ENCODE measurements around the gene PPIG. TPM values are rescaled to one million over a fixed set of nuclear protein-coding genes. Genes with fewer than 3 reads are reported as not detected.
"Not testable (repeated sequence)": the region's sequence is repeated elsewhere in the genome, so short reads cannot be mapped to it uniquely, and the experiment has no call there.

The PPIG gene
- total RNA-seq, 1 donor from 2014 or later, result 33.7 TPM

DNA sequence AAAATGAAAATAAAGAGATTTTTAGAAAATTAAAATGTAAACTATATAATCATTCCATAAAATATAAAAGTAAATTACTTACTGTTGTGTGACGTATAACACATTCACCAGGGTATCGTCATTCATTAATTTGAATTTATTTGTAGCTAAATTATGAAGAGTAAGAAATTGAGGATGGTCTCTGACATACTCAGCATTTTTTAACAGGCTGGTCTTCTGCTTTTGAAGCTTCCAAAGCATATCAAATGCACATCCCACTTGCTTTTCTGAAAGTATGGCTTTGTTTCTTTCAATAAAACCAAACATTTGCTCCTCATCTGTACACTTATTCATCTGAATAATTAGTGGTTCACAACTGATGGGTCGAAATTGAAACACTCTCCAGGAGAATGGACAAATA, 12.6 kb upstream of the PPIG start:
- H3K36me3 Mint-ChIP-seq (ENCODE audit: unreplicated experiment), result no peaks in the 10 kb centered on the region
- DNase-seq, result no peak
- H3K27me3 Mint-ChIP-seq (ENCODE audit: unreplicated experiment), result peaks cover 4% of the 10 kb centered on the region
- no peak overlapping the region for H3K27ac Mint-ChIP-seq (ENCODE audit: unreplicated experiment)
- TF ChIP-seq, protein P1, sequence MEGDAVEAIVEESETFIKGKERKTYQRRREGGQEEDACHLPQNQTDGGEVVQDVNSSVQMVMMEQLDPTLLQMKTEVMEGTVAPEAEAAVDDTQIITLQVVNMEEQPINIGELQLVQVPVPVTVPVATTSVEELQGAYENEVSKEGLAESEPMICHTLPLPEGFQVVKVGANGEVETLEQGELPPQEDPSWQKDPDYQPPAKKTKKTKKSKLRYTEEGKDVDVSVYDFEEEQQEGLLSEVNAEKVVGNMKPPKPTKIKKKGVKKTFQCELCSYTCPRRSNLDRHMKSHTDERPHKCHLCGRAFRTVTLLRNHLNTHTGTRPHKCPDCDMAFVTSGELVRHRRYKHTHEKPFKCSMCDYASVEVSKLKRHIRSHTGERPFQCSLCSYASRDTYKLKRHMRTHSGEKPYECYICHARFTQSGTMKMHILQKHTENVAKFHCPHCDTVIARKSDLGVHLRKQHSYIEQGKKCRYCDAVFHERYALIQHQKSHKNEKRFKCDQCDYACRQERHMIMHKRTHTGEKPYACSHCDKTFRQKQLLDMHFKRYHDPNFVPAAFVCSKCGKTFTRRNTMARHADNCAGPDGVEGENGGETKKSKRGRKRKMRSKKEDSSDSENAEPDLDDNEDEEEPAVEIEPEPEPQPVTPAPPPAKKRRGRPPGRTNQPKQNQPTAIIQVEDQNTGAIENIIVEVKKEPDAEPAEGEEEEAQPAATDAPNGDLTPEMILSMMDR (IDR thresholded peaks at IDR 0.05; ENCODE audit: partially characterized antibody, unreplicated experiment), result no peak
- peaks cover 5% of the 10 kb centered on the region for H3K4me1 Mint-ChIP-seq (ENCODE audit: low read depth, unreplicated experiment)
- peak overlapping the region; percentile 15 for H3K4me3 Mint-ChIP-seq (ENCODE audit: unreplicated experiment)
- H3K9me3 Mint-ChIP-seq (ENCODE audit: unreplicated experiment), result peaks cover 6% of the 10 kb centered on the region

DNA sequence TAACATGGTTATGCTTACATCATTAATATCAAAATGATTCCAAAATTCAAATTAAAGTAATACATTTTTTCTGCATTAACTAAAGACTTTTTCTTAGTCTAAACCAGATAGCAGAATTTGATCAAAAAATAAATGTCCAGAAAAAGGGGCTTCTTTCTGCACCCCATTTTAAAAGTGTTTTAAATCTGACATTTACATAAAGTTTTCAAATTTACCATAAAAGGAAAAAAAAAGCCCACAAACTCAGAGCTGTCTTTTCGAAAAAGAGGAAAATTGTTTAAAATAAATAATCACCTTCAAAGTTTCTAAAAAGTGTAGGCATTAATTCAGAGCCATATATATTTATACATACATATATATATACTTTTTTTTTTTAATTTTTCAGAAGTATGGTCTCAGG, 12.0 kb upstream of the PPIG start:
- Mint-ChIP-seq H3K4me3 (ENCODE audit: unreplicated experiment) (no peak overlapping the region), H3K36me3 (ENCODE audit: unreplicated experiment) (no peaks in the 10 kb centered on the region), H3K9me3 (ENCODE audit: unreplicated experiment) (peaks cover 7% of the 10 kb centered on the region), H3K27ac (ENCODE audit: unreplicated experiment) (no peak overlapping the region), H3K27me3 (ENCODE audit: unreplicated experiment) (peaks cover 4% of the 10 kb centered on the region), H3K4me1 (ENCODE audit: low read depth, unreplicated experiment) (peaks cover 5% of the 10 kb centered on the region)
- no peak for DNase-seq
- TF ChIP-seq, protein P1 (IDR thresholded peaks at IDR 0.05; ENCODE audit: partially characterized antibody, unreplicated experiment), result no peak

DNA sequence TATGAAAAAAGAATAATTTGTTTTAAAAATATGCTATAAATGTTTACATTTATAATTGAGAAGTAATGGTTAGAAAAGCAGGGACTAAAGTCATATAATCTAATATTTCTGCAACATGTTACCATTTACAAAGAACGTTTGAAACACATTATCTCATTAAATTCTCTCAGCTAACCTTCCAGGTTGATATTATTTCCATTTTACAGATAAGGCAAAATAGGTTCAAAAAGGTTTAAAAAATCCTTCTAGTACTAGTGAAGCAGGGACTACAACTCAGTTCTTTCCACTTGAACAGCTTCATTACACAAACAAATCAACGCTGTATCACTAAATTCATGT, 11.4 kb upstream of the PPIG start:
- no peak for DNase-seq
- Mint-ChIP-seq H3K9me3 (ENCODE audit: unreplicated experiment) (peaks cover 7% of the 10 kb centered on the region), H3K36me3 (ENCODE audit: unreplicated experiment) (no peaks in the 10 kb centered on the region), H3K4me1 (ENCODE audit: low read depth, unreplicated experiment) (peaks cover 5% of the 10 kb centered on the region), H3K27me3 (ENCODE audit: unreplicated experiment) (peaks cover 4% of the 10 kb centered on the region), H3K27ac (ENCODE audit: unreplicated experiment) (peak overlapping the region; percentile 92), H3K4me3 (ENCODE audit: unreplicated experiment) (peak overlapping the region; percentile 98)
- TF ChIP-seq, protein P1 (IDR thresholded peaks at IDR 0.05; ENCODE audit: partially characterized antibody, unreplicated experiment), result no peak

DNA sequence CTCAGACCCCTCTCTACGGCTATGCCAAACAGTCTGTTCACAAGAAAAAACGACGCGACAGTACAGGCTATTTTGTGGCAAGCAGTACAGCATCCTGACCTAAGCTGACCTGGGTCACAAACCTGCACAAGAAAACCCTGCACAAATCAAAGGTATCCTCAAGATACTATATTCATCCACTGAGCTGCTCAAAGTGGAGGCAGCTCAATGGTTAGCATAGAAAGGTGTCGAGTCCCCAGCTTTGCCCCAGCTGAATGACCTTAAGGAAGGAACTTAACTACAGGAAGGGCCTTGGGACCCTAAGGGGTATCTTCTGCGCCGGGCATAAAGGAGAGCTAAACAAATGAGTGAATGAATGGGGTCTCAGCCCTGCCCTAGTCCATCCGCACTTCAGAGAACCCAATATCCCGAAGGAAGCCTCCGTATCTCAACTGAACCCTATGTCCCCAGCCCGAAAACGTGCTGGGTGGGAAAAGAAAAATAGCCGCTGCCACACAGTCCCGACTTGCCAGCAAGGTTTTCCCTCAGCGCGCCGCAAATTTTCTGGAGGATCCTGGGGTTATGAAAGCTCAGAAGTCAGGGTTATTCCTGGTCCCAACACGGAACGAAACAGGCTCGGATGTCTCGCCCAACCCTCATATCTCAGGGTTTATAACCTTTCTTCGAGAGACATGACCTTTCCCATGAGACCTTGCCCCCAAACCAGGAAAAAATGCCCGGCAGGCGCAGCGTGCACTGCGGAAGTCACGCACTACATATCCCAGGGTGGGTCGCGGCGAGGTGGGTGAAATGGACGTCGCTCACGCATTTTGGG, 10.8 kb upstream of the PPIG start, which contains the start of gene FASTKD1:
TSS of gene FASTKD1 (minus strand) at position 706 of the 814 bp plus-strand sequence. CDS start 1,836 bp downstream, outside the sequence.
- H3K4me1 Mint-ChIP-seq (ENCODE audit: low read depth, unreplicated experiment), result peaks cover 5% of the 10 kb centered on the region
- peaks cover 4% of the 10 kb centered on the region for H3K27me3 Mint-ChIP-seq (ENCODE audit: unreplicated experiment)
- peak within 1 kb of the TSS; percentile 98 for H3K4me3 Mint-ChIP-seq (ENCODE audit: unreplicated experiment)
- DNase-seq, result peak; percentile 86
- TF ChIP-seq, protein P1 (IDR thresholded peaks at IDR 0.05; ENCODE audit: partially characterized antibody, unreplicated experiment), result no peak
- H3K36me3 Mint-ChIP-seq (ENCODE audit: unreplicated experiment), result no peaks in the 10 kb centered on the region
- peak within 1 kb of the TSS; percentile 92 for H3K27ac Mint-ChIP-seq (ENCODE audit: unreplicated experiment)
- H3K9me3 Mint-ChIP-seq (ENCODE audit: unreplicated experiment), result peaks cover 7% of the 10 kb centered on the region

DNA sequence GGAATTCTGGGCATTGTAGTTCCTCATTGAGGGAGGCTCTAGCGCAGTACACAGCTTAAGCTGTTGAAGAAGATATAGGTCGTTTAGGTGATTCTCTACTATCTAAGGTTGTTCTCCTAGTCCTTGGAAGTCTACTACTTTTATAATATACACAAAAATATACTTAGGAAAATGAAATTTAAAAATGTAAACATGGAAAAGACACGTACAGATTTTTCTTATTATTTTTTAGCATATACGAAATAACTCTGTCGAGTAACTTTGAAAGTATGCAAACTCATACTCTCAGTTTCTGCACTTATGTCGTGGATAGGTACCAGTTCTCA, 10.2 kb upstream of the PPIG start:
- Mint-ChIP-seq H3K36me3 (ENCODE audit: unreplicated experiment) (no peaks in the 10 kb centered on the region), H3K9me3 (ENCODE audit: unreplicated experiment) (peaks cover 7% of the 10 kb centered on the region), H3K4me3 (ENCODE audit: unreplicated experiment) (peak overlapping the region; percentile 98), H3K27ac (ENCODE audit: unreplicated experiment) (peak overlapping the region; percentile 92), H3K27me3 (ENCODE audit: unreplicated experiment) (peaks cover 4% of the 10 kb centered on the region), H3K4me1 (ENCODE audit: low read depth, unreplicated experiment) (peaks cover 5% of the 10 kb centered on the region)
- TF ChIP-seq, protein P1 (IDR thresholded peaks at IDR 0.05; ENCODE audit: partially characterized antibody, unreplicated experiment), result no peak
- no peak for DNase-seq

DNA sequence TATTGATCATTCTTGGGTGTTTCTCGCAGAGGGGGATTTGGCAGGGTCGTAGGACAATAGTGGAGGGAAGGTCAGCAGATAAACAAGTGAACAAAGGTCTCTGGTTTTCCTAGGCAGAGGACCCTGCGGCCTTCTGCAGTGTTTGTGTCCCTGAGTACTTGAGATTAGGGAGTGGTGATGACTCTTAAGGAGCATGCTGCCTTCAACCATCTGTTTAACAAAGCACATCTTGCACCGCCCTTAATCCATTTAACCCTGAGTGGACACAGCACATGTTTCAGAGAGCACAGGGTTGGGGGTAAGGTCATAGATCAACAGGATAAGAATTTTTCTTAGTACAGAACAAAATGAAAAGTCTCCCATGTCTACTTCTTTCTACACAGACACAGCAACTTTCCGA, 9.6 kb upstream of the PPIG start:
- not testable (repeated sequence) for H3K4me3 Mint-ChIP-seq (ENCODE audit: unreplicated experiment); DNase-seq; H3K9me3 Mint-ChIP-seq (ENCODE audit: unreplicated experiment); H3K36me3 Mint-ChIP-seq (ENCODE audit: unreplicated experiment); H3K4me1 Mint-ChIP-seq (ENCODE audit: low read depth, unreplicated experiment); H3K27me3 Mint-ChIP-seq (ENCODE audit: unreplicated experiment)
- H3K27ac Mint-ChIP-seq (ENCODE audit: unreplicated experiment), result peak overlapping the region; percentile 64

DNA sequence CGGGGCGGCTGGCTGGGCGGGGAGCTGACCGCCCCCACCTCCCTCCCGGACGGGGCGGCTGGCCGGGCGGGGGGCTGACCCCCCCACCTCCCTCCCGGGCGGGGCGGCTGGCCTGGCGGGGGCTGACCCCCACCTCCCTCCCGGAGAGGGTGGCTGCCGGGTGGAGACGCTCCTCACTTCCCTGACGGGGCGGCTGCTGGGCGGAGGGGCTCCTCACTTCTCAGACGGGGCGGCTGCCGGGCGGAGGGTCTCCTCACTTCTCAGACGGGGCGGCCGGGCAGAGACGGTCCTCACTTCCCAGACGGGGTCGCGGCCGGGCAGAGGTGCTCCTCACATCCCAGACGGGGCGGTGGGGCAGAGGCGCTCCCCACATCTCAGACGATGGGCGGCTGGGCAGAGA, 8.9 kb upstream of the PPIG start:
- not testable (repeated sequence) for H3K4me3 Mint-ChIP-seq (ENCODE audit: unreplicated experiment); H3K27me3 Mint-ChIP-seq (ENCODE audit: unreplicated experiment); DNase-seq; H3K36me3 Mint-ChIP-seq (ENCODE audit: unreplicated experiment); H3K4me1 Mint-ChIP-seq (ENCODE audit: low read depth, unreplicated experiment); H3K9me3 Mint-ChIP-seq (ENCODE audit: unreplicated experiment); H3K27ac Mint-ChIP-seq (ENCODE audit: unreplicated experiment)
